H1 (cell line): Measurements from ENCODE around the gene RARRES2. TPM values are rescaled to one million over a fixed set of nuclear protein-coding genes. Genes with fewer than 3 reads are reported as not detected.

Experiments
- ASH2L ChIP-seq: fragments of 200-600, 300-600 bp; sonication (generic); IDR thresholded peaks from one replicate; pipeline ENCODE4 v1.7.1; 2017; ENCODE audit warnings: low read length
- BACH1 ChIP-seq: IDR thresholded peaks from 2 replicates; pipeline ENCODE4 v1.6.1; 2012; ENCODE audit warnings: low read length, improper control_type of control experiment
- CTBP2 ChIP-seq: IDR thresholded peaks from 2 replicates; pipeline ENCODE4 v1.7.0; 2011; ENCODE audit warnings: borderline replicate concordance, mild to moderate bottlenecking, moderate library complexity, mixed read lengths, low read length; ENCODE audit not compliant: insufficient read depth, insufficient read length
- EGR1 ChIP-seq: IDR thresholded peaks from 2 replicates; pipeline ENCODE4 v1.6.1; 2011; ENCODE audit warnings: low read depth, low read length, borderline replicate concordance
- GABPA ChIP-seq: IDR thresholded peaks from 2 replicates; pipeline ENCODE4 v1.6.1; 2011; ENCODE audit warnings: mild to moderate bottlenecking, low read length, moderate library complexity, borderline replicate concordance; ENCODE audit not compliant: insufficient read depth
- HDAC6 ChIP-seq: IDR thresholded peaks from one replicate; pipeline ENCODE4 v1.7.1; 2012; ENCODE audit warnings: low read depth, mild to moderate bottlenecking, inconsistent platforms, low read length, moderate library complexity
- JUND ChIP-seq: IDR thresholded peaks from 2 replicates; pipeline ENCODE4 v1.6.1; 2011; ENCODE audit warnings: mild to moderate bottlenecking, improper control_type of control experiment, low read length
- POLR2AphosphoS5 ChIP-seq: IDR thresholded peaks from 2 replicates; pipeline ENCODE4 v1.6.1; 2011; ENCODE audit warnings: low read depth, low read length
- TAF1 ChIP-seq: IDR thresholded peaks from 2 replicates; pipeline ENCODE4 v1.6.1; 2011; ENCODE audit warnings: mild to moderate bottlenecking, low read depth, low read length
- TAF7 ChIP-seq: optimal IDR thresholded peaks from 2 replicates; pipeline ENCODE3; 2011; ENCODE audit warnings: low read depth, mild to moderate bottlenecking, inconsistent platforms, low read length, moderate library complexity, borderline replicate concordance
- ZNF274 ChIP-seq: IDR thresholded peaks from 2 replicates; pipeline ENCODE4 v1.7.0; 2012; ENCODE audit warnings: low read length, borderline replicate concordance; ENCODE audit errors: extremely low read depth
- polyA plus RNA-seq, 7 experiments: library from polyadenylated mRNA; depleted of rRNA in 3 of 7; stranded (reverse) in 5 of 7; unstranded in 2 of 7; fragments of >200 nt in 5 of 7; fragments of 200-250 nt in 2 of 7; gene quantifications; 1 replicate in 5 of 7; 2 replicates in 1 of 7; 4 replicates in 1 of 7; pipeline versions ENCODE4 v1.2.1 to v1.2.3, GENCODE V29; 2011 to 2013; ENCODE audit warnings: missing spikeins in 2 of 7, mixed read lengths in 2 of 7
- total RNA-seq: library from RNA; stranded (reverse); fragmentation: NEBNext Ultra II Directional; extraction: Animal tissue kit (Norgen Biotek cat#: 25700); gene quantifications from 2 replicates; pipeline ENCODE4 v1.2.1, GENCODE V29; 2021
- TF ChIP-seq, protein P1 (sequence below): fragments of 300-600 bp; sonication (generic); IDR thresholded peaks from 2 replicates; pipeline ENCODE4 v1.7.1; 2012; ENCODE audit warnings: low read length, moderate library complexity, mild to moderate bottlenecking, inconsistent platforms; ENCODE audit not compliant: insufficient replicate concordance

The RARRES2 gene
- total and polyA plus RNA-seq, 2 of the 8 experiments (the other 6 are each of a cell fraction or from before 2014, with no cell fraction given), result 254 to 441 TPM

- TF ChIP-seq, protein P1, sequence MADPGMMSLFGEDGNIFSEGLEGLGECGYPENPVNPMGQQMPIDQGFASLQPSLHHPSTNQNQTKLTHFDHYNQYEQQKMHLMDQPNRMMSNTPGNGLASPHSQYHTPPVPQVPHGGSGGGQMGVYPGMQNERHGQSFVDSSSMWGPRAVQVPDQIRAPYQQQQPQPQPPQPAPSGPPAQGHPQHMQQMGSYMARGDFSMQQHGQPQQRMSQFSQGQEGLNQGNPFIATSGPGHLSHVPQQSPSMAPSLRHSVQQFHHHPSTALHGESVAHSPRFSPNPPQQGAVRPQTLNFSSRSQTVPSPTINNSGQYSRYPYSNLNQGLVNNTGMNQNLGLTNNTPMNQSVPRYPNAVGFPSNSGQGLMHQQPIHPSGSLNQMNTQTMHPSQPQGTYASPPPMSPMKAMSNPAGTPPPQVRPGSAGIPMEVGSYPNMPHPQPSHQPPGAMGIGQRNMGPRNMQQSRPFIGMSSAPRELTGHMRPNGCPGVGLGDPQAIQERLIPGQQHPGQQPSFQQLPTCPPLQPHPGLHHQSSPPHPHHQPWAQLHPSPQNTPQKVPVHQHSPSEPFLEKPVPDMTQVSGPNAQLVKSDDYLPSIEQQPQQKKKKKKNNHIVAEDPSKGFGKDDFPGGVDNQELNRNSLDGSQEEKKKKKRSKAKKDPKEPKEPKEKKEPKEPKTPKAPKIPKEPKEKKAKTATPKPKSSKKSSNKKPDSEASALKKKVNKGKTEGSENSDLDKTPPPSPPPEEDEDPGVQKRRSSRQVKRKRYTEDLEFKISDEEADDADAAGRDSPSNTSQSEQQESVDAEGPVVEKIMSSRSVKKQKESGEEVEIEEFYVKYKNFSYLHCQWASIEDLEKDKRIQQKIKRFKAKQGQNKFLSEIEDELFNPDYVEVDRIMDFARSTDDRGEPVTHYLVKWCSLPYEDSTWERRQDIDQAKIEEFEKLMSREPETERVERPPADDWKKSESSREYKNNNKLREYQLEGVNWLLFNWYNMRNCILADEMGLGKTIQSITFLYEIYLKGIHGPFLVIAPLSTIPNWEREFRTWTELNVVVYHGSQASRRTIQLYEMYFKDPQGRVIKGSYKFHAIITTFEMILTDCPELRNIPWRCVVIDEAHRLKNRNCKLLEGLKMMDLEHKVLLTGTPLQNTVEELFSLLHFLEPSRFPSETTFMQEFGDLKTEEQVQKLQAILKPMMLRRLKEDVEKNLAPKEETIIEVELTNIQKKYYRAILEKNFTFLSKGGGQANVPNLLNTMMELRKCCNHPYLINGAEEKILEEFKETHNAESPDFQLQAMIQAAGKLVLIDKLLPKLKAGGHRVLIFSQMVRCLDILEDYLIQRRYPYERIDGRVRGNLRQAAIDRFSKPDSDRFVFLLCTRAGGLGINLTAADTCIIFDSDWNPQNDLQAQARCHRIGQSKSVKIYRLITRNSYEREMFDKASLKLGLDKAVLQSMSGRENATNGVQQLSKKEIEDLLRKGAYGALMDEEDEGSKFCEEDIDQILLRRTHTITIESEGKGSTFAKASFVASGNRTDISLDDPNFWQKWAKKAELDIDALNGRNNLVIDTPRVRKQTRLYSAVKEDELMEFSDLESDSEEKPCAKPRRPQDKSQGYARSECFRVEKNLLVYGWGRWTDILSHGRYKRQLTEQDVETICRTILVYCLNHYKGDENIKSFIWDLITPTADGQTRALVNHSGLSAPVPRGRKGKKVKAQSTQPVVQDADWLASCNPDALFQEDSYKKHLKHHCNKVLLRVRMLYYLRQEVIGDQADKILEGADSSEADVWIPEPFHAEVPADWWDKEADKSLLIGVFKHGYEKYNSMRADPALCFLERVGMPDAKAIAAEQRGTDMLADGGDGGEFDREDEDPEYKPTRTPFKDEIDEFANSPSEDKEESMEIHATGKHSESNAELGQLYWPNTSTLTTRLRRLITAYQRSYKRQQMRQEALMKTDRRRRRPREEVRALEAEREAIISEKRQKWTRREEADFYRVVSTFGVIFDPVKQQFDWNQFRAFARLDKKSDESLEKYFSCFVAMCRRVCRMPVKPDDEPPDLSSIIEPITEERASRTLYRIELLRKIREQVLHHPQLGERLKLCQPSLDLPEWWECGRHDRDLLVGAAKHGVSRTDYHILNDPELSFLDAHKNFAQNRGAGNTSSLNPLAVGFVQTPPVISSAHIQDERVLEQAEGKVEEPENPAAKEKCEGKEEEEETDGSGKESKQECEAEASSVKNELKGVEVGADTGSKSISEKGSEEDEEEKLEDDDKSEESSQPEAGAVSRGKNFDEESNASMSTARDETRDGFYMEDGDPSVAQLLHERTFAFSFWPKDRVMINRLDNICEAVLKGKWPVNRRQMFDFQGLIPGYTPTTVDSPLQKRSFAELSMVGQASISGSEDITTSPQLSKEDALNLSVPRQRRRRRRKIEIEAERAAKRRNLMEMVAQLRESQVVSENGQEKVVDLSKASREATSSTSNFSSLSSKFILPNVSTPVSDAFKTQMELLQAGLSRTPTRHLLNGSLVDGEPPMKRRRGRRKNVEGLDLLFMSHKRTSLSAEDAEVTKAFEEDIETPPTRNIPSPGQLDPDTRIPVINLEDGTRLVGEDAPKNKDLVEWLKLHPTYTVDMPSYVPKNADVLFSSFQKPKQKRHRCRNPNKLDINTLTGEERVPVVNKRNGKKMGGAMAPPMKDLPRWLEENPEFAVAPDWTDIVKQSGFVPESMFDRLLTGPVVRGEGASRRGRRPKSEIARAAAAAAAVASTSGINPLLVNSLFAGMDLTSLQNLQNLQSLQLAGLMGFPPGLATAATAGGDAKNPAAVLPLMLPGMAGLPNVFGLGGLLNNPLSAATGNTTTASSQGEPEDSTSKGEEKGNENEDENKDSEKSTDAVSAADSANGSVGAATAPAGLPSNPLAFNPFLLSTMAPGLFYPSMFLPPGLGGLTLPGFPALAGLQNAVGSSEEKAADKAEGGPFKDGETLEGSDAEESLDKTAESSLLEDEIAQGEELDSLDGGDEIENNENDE, result no peak
- TF ChIP-seq JUND, result no peak
- TF ChIP-seq EGR1, result no peak
- no peak for TF ChIP-seq TAF1
- no peak for TF ChIP-seq BACH1
- TF ChIP-seq TAF7, result no peak
- TF ChIP-seq GABPA, result no peak
- no peak for TF ChIP-seq ZNF274
- no peak for TF ChIP-seq HDAC6
- no peak for TF ChIP-seq ASH2L
- TF ChIP-seq CTBP2, result no peak
- TF ChIP-seq POLR2AphosphoS5, result no peak
Measured at GRCh38 chr7:150358988-150359621, 17.7 kb upstream of the RARRES2 start (continued).
